H4 (cell line): ENCODE measurements around the gene PRKCE. TPM values are rescaled to one million over a fixed set of nuclear protein-coding genes. Genes with fewer than 3 reads are reported as not detected.
"Not testable (repeated sequence)": the region's sequence is repeated elsewhere in the genome, so short reads cannot be mapped to it uniquely, and the experiment has no call there.

Experiments
- DNase-seq: peaks from one replicate; pipeline ENCODE4 v3.0.0-alpha.2; 2015; ENCODE audit warnings: low spot score
- total RNA-seq: library from RNA; depleted of rRNA; stranded (reverse); fragments of >200 nt; shearing (Covaris generic); gene quantifications from 2 replicates; pipeline ENCODE4 v1.2.3, GENCODE V29; 2014

Gene PRKCE
- total RNA-seq, 1 experiment from 2014 or later: 22.4 TPM

DNA sequence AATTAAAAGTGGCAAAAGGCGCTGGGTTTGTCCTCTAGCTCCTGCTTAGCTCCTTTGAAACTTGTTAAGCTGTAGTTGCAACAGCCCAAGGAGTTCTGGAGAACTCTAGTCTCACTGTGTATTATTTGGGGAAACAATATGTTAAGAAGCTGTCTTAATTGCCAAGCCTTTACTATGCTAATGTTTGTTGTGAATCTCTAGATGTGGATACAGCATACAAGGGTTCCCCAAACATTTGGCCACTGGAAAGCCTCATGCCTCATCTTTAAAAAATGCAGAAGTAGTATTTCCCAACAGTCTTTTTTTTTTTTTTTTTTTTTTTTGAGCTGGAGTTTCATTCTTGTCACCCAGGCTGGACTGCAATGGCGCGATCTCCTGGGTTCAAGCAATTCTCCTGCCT is 236.7 kb downstream of the PRKCE start:
- no peak for DNase-seq

DNA sequence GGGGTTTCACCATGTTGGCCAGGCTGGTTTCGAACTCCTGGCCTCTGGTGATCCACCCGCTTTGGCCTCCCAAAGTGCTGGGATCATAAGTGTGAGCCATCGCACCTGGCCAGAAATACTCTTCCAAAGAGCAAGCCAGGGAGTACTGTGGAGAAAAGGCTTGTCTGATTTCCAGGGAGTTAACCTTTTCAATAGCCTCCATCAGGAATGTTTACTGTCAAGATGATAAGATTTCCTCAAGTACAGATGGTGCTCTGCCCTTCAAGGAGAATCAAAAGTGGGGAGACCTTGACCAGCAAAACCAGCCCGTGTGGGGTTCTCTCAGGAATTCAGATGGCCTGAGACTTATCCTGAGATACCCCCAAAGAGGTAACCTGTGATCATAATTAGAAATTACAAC is 237.2 kb downstream of the PRKCE start:
- no peak for DNase-seq

DNA sequence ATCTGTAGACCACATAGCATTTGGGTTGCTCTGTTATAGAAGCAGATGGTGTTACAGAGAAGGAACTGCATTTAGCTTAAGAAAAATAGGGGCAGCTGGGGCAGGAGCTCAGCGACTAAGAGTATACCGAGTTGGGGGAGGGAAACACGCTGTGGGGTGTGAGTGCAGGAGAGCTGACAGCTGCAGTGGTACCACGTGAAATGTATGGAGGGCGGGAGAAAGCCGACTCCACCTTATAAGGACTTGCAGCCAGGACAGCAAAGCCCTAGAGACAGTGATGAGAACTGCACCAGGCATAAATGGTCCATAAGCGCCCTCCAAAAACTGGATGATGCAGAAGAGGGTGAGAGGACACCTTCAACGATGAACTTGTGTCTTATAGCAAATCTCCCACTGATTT is 237.6 kb downstream of the PRKCE start:
- DNase-seq: no peak

DNA sequence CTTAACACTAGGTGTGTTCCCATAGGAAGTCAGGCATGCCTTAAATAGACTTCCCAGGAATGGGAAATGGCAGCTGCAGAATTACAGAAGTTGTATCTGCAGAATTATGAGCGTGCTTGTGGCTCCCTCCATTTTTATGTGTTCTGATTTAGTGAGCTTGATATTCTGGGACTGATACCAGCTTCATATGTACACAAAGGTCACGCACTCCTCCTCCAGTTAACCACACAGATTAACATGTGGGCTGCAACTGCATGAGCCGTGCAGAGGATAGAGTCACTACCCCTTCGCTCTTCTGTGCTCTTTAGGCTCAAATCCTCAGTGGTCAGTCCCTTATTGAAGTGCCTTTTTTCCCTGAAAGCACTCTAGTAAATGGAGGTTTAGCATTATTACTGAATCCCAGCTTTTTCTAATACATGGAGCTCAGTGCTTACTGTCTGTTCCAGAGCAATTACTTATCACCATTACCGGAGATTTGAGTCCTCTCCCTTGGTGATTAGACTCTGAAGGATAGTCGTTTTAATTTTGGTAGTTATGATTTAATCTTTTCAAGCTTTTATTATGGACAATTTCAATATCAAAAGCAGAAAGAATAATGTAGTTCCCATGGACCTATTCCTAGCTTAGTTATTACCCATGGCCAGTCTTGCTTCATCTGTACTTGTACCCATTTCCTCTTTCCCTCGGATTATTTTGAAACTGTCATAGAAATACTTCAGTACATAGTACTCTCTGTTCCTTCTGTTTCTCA is 238.3 kb downstream of the PRKCE start:
- no peak for DNase-seq

DNA sequence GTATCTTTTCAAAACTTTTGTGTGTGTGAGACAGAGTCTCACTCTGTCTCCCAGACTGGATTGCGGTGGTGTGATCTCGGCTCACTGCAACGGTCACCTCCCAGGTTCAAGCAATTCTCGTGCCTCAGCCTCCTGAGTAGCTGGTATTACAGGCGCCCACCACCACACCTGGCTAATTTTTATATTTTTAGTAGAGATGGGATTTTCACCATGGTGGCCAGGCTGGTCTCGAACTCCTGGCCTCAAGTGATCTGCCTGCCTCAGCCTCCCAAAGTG is 238.8 kb downstream of the PRKCE start:
- DNase-seq: not testable (repeated sequence)

DNA sequence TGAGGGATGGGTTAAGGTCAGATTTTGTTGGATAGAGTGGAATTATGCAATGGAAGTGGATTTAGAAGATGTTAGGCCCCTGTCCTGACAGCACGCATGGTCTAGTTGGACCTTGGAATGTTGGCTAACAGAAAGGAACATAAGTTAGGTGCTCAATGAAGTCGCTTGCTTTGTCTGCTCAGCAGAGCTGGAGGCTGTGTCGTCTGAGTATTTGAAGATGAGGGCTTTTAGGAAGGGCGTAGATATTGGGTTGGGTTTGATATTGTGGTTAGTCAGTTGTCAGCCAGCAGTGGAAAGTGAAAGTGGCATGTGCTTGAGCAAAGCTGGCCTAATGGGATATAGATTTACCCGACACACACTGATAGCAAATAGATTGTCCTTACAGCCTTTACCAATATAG is 239.3 kb downstream of the PRKCE start:
- no peak for DNase-seq

DNA sequence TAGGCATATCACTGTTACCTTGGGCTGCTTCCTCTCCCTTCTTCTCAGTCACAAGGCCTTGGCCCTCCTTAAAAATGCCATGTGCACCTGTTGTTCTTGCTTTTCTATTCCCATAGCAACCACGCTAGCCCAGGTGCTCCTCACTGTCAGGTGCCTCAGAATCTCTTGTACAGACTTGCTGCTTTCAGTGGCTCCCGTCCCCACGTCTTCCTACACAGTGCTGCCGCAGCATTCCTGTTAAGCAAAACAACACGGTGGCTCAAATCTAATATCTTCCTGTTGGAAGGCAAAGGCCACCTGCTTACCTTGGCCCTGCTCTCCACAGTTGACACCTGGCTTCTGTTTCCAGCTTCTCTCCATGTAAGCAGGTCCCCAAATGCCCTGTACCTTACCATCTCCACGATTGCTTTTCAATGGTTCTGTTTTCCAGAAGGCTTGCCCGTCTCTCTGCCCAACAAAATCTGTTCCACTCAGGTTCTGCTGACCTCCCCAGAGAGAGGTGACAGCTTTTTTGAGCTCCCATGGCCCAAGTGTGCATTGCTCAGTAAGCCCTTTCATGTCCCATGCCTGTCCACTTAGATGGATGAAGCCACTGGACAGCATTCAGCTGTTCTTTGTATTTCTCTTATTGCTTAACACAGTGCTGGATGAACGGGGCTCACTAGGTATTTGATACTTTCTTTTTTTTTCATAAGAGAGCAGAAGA is 240.4 kb downstream of the PRKCE start:
- DNase-seq: no peak

DNA sequence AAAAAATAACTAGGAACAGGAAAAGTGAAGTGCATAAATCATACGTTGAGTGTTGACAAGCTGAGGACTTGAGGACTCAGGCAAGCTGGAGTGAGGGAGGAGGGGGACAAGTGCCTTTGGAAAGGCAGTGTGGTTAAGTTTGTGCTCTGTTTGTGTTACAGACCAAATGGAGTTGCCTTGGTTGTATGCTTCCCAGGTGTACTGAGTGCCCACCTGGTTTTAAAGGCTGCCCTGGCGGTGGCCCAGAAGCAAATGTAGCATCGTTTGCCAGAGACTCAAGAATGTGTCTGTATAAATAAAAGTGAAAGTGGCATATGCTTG is 240.9 kb downstream of the PRKCE start:
- DNase-seq: no peak

DNA sequence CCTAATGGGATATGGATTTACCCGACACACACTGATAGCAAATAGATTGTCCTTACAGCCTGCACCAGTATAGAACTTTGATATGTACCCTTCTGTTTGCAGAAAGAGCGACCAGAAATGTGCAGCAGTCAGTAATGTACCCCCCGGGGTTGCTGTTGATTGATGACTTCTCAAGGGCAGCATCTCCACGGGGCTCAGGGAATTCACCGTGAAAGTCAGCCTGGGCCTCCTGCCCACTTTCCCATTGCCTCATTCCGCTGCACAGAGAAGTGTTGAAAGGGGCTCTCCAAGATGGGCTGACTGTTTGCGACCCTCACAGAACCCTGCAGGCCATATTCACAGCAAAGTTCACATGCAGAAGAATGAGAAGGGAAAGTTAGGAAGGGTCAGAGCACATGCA is 241.3 kb downstream of the PRKCE start:
- DNase-seq: no peak

DNA sequence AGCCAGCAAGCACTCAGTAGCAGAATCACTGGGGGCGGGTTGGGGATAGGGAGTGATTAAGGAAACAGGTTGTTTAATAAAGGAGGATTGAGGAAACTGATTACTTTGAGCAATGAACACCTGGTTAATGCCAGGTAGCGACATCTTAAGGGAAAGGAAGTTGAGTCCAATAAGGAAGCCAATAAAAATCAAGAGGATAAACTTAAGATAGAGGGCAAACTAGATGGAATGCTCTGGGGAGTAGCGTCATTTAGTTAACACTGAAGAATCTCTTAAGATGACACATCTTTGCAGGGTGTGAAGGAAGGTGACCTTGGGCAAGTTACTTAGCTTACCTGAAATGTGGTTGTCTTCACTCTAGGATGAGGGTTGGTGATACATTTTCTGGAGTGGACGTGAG is 242.7 kb downstream of the PRKCE start:
- DNase-seq: no peak

DNA sequence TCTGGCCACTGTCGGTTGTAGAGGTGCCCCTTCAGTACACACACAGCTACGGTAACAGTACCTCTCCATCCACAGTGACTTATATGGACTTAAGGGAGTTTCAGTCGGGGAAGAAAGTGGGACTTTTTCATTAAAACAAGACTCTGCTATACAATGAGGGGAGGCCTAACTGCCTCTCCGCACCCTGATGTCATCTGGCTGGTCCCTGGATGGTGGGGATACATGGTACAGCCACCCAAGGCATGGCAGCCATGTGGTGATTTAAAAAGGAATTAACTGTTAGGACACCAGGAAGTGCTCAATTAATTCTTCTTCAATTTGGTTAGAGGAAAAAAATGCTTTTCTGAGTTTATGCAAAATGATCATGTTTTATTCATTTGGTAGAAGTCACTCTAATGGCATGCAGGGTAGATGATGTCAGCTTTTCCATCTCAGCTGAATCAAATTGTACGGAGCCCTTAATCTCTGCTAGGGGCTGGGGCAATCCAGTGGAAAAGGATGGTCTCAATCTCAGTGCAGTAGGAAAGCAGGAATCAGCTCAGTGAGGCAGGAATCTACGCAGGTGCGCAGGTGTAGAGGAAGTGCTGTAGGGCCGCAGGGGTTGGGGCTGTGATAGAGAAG is 243.9 kb downstream of the PRKCE start:
- no peak for DNase-seq

DNA sequence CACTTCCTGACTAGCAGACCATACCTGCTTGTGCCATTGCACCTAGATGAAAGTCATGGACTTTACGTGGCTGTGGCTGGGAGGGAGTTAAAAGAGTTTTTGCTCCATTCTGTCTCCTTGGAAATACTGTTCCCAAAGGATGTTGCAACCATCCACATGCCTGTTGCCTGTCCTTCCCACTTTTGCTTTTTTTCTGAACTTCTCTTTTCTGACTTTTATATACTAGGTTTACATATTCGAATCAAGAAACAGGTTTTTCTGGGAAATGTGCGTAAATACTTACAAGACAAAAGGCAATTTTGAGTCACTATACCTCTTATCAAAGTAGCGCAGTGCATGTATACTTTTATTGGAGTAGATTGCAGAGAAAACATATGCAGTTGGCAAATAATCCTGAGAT is 244.8 kb downstream of the PRKCE start:
- no peak for DNase-seq

DNA sequence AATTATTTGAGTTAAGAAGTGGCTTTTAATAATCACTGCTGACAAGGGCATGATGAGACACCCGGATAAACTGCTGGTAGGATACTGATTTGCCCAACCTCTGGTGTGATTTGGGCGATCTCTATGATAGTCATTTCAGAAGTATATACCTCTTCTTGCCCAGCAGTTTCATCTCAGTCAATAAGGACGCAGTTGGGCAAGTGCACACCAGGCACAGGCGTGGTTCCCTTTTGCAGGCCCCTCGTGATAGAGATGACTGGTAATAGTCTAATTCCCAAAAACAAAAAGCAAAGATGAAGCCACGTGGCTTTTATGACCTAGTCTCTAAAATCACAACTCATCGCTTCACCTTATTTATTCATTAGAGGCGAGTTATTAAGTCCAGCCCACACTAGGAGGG is 246.4 kb downstream of the PRKCE start:
- DNase-seq: no peak

DNA sequence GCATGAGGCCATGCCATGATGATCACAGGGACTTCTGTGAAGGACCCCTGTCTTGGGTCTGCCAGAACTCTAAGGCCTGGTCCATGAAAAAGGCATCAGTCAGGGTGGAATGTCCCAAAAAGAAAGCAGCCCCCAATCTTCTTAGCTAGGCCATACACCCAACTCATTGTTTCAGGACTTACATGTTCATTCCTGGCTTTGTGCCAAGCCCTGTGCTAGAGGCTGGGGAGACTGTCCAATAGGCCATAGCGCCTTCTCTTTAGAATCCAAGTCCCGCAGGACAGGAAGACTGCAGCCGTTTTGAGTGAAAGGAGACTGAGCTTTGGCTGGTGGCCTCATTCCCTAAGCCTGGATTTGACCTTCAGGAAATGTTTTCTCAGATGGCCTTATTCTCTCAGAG is 247.3 kb downstream of the PRKCE start:
- DNase-seq: no peak

DNA sequence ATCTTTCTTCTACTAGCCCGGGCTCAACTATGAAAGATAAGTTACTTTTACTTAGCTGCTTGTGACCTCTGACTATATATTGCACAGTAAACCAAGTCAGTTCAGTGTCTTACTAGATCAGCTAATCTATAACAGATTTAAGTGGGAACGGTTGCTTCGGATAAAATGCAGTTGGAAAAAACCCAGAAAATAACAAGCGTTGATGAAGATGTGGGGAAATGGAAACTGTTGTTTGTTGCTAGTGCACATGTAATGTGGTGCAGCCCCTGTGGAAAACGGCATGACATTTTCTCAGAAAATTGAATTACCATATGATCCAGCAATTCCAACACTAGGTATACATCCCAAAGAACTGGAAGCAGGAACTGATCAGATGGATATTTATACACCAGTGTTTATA is 248.5 kb downstream of the PRKCE start:
- no peak for DNase-seq

DNA sequence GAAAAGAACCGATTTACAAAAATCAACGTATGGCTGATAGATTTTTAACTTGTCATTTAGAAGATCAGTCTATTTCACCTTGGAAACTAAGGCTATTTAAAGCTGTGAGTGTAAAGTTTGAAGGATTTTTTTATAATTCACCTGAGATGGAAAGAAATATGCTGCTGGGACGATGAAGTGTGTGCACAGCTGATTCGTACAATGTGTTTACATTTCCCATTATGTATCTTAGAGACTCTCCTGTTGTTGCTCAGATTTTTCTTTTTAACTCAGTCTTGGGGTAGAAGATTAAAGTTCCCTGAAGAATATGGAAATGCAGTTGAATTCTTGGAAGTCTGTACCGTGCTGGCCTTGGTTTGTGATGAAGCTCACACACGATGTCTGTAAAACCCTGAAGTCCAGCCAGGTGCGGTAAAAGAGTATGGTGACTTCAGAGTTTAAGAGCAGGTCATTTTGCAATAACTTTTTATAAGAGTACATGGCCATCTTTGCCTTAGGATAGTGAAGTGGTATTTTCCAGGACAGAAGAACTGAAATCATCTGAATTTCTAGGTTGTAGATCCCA is 250.1 kb downstream of the PRKCE start:
- DNase-seq: no peak

DNA sequence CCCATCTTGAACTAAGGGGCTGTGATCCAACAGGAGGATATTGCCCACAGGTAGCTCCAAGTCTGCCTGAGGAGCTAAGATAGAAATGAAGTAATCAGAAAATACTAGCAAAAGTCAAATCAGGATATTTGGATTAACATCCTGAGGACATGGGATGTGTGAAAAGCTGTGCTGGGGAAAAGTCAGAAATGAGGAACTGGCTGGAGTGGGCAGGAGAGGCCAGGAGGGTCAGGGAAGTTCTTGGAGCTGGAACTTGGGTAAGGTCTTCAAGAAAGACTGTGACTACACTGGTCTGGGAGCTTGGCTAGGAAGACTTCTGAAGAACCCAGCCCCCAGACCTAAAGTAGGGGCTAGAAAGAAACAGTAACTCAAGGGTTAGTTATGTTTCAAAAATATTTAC is 250.9 kb downstream of the PRKCE start:
- DNase-seq: no peak

DNA sequence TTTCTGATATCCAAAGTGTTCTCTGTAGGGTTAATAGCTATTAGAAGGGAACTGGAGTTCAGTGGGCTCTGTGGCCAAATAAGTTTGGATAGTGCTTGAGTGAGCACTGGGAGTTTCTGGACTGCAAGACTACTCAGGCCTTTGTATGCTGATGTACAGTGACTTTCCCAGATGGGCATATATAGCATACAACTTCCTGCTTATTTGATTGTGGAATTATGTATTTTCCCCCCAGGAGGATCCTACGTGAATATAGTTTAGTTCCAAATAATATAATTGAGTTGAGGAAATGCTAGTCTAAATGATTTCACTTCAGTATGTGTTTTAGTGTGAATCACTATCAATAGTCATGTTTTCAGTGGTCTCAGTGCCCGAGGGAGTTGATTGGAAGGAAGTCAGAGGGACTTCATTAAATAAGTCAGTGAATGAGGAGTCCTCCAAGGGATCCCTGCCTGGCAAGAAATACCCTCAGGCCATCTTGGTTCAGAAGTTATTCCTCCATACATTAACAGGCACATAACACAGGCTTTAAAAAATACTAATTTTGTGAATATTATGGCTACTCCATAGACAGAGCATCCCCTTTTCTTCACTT is 251.4 kb downstream of the PRKCE start:
- no peak for DNase-seq

DNA sequence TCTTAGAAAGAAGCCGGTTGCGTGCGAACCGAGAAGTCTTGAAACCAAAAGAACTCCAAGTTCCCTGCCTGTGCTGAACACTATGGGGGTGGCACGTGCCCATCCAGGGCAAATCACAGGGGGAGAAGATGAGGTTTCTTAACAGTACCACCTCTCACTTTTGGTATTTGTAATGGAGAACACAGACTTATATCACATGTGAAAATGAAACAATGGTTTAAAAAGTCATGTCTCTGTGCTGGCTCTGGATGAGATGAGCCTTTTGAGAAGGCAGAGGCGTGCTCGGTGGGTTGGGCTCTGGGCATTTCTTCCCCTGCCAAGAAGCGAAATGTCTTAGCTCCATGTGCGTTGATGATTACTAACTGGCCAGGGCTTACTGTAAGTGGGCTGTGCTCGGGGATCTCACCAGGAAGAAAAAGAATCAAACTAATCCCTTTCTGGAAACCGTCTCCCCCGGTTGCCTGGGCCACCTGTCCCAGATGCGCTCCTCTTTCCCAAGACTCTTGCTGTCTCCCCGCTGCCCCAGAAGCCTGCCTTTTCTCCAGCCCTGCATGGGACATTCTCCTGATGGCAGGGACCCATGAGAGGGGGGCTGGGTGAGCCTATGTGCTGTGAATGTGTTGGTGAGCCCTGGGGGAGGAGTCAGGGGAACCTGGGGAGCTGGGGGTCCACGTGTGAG is 252.9 kb downstream of the PRKCE start:
- DNase-seq: no peak

DNA sequence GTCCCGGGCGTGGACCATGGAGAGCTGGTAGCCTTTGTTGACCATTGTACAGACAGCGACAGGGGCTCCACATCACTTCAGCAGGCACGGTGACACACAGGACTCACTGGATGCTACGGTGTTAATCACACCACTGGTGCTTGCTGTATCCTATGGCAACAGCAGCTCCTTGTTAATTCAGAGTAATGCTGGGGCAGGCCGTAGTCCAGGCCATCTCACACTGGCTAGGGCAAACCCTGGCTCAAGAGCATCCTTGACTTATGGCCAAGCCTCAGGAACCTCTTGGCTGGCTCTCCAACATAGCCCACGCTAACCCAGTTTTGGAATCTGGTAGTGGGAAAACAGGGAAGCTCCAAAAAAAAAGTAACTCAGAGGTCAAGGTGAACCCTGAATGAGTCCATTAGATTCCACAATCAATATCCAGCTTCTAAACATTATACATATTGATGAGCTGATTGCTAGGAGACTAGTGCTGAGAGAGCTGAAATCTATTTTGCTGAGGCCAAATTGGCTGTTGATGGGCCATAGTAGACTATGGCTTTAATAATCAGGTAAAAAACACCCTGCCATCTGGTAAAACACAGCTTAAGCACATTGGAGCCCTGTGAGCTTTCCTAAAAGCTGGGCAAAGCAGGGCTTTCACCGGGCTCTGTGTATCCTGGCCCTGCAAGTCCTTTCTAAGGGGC is 253.6 kb downstream of the PRKCE start:
- no peak for DNase-seq

DNA sequence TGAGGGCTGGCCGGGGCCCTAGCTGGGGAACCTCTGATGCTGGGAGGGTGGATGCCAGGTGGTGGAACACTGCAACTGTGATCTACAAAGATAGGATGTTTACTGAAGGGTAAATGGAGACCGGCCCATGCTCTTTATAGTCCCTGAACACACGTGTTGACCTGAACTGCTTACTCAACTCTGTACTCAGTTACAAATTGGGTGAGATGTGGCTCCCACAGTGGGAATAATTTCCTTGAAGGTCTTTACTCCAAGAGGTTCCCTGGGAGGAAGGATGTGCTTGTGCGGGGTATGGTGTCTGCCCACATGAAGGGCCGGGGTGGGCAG is 254.1 kb downstream of the PRKCE start:
- no peak for DNase-seq

DNA sequence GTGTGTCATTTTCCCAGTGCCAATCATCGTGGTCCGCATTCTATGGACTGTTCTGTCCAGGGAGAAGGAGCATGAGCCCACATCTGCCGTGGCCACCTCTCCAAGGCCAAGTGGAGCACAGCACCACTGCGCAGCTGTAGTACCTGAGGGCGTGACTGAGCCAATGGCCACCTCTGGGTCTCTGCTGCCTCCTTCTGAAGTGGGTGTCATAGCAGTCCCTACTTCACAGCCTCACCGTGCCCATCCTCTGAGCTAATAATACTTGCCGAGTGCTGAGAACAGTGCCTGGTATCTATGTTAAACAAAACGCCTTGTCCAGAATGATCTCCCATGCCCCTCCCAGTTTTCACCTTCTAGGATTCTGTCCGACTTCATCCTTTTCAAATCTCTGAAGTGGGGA is 256.1 kb downstream of the PRKCE start:
- no peak for DNase-seq
